PFSK-1 (cell line): ENCODE data around the gene HID1.

ENCODE experiments used
- POLR2AphosphoS5 ChIP-seq: IDR thresholded peaks from 2 replicates; pipeline ENCODE4 v1.6.1; 2012; ENCODE audit warnings: low read depth, mild to moderate bottlenecking, control low read depth, low read length, moderate library complexity
- SIN3A ChIP-seq: IDR thresholded peaks from 2 replicates; pipeline ENCODE4 v1.6.1; 2012; ENCODE audit warnings: mild to moderate bottlenecking, low read length, moderate library complexity, borderline replicate concordance; ENCODE audit not compliant: insufficient read depth

- TF ChIP-seq POLR2AphosphoS5 (no peak), SIN3A (no peak)
Observed at GRCh38 chr17:74901353-74902135, 71.0 kb downstream of the HID1 start.
